ENCODE results near the gene TMC5.

Gene TMC5

DNA sequence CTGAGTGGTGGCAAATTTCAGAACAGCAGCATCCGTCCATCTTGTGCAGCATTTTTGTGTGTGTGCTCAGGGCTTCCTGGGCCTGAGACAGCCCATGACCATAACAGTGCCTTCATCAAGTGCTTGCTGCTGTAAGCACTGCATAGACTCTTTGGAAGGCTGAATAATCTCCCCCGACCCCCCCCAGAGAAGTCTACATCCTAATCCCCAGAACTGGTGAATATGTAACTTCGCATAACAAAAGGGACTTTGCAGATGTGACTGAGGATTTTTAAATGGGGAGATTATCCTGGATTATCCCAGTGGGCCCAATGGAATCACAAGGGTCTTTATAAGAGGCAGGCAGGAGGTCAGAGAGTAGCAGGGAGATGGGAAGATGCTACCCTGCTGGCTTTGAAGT, 50.6 kb downstream of the TMC5 start:
- H3K9me3 ChIP-seq (ENCODE audit: severe bottlenecking): no peaks in the 10 kb centered on the region
- TF ChIP-seq, protein P1, sequence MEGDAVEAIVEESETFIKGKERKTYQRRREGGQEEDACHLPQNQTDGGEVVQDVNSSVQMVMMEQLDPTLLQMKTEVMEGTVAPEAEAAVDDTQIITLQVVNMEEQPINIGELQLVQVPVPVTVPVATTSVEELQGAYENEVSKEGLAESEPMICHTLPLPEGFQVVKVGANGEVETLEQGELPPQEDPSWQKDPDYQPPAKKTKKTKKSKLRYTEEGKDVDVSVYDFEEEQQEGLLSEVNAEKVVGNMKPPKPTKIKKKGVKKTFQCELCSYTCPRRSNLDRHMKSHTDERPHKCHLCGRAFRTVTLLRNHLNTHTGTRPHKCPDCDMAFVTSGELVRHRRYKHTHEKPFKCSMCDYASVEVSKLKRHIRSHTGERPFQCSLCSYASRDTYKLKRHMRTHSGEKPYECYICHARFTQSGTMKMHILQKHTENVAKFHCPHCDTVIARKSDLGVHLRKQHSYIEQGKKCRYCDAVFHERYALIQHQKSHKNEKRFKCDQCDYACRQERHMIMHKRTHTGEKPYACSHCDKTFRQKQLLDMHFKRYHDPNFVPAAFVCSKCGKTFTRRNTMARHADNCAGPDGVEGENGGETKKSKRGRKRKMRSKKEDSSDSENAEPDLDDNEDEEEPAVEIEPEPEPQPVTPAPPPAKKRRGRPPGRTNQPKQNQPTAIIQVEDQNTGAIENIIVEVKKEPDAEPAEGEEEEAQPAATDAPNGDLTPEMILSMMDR (IDR thresholded peaks at IDR 0.05; ENCODE audit: poor library complexity, severe bottlenecking): no peak
- ATAC-seq (ENCODE audit: low read depth) (no peak), DNase-seq (ENCODE audit: low spot score) (no peak)
- H3K4me3 ChIP-seq (ENCODE audit: severe bottlenecking): no peak overlapping the region
- no peaks in the 10 kb centered on the region for H3K4me1 ChIP-seq (ENCODE audit: insufficient read depth, poor library complexity, severe bottlenecking)
- no peaks in the 10 kb centered on the region for H3K36me3 ChIP-seq (ENCODE audit: low read depth)
- H3K27ac ChIP-seq (ENCODE audit: poor library complexity, severe bottlenecking): no peak overlapping the region
- H3K27me3 ChIP-seq (ENCODE audit: insufficient read depth, poor library complexity, severe bottlenecking): no peaks in the 10 kb centered on the region

- ATAC-seq (ENCODE audit: low read depth): no peak
- H3K27me3 ChIP-seq (ENCODE audit: insufficient read depth, poor library complexity, severe bottlenecking): no peaks in the 10 kb centered on the region
- H3K9me3 ChIP-seq (ENCODE audit: severe bottlenecking): no peaks in the 10 kb centered on the region
- no peak for DNase-seq (ENCODE audit: low spot score)
- TF ChIP-seq, protein P1 (IDR thresholded peaks at IDR 0.05; ENCODE audit: poor library complexity, severe bottlenecking): no peak
- no peak overlapping the region for H3K27ac ChIP-seq (ENCODE audit: poor library complexity, severe bottlenecking)
- no peaks in the 10 kb centered on the region for H3K4me1 ChIP-seq (ENCODE audit: insufficient read depth, poor library complexity, severe bottlenecking)
- H3K36me3 ChIP-seq (ENCODE audit: low read depth): no peaks in the 10 kb centered on the region
- H3K4me3 ChIP-seq (ENCODE audit: severe bottlenecking): no peak overlapping the region
Observed at GRCh38 chr16:19472482-19472881, 54.8 kb downstream of the TMC5 start.

GRCh38 chr16:19474617-19475016, 56.9 kb downstream of the TMC5 start:
- DNase-seq (ENCODE audit: low spot score) (no peak), ATAC-seq (ENCODE audit: low read depth) (no peak)
- no peak overlapping the region for H3K27ac ChIP-seq (ENCODE audit: poor library complexity, severe bottlenecking)
- TF ChIP-seq, protein P1 (IDR thresholded peaks at IDR 0.05; ENCODE audit: poor library complexity, severe bottlenecking): no peak
- no peaks in the 10 kb centered on the region for H3K4me1 ChIP-seq (ENCODE audit: insufficient read depth, poor library complexity, severe bottlenecking)
- no peaks in the 10 kb centered on the region for H3K36me3 ChIP-seq (ENCODE audit: low read depth)
- H3K9me3 ChIP-seq (ENCODE audit: severe bottlenecking): no peaks in the 10 kb centered on the region
- H3K4me3 ChIP-seq (ENCODE audit: severe bottlenecking): no peak overlapping the region
- no peaks in the 10 kb centered on the region for H3K27me3 ChIP-seq (ENCODE audit: insufficient read depth, poor library complexity, severe bottlenecking)

GRCh38 chr16:19478505-19478904, 60.8 kb downstream of the TMC5 start:
- ATAC-seq (ENCODE audit: low read depth): no peak

GRCh38 chr16:19479302-19479721, 61.6 kb downstream of the TMC5 start:
- Histone ChIP-seq H3K36me3 (ENCODE audit: low read depth) (0 out of 2 replicates have a peak, but pooled peaks cover 3% of the 10 kb centered on the region), H3K4me1 (ENCODE audit: insufficient read depth, poor library complexity, severe bottlenecking) (no peaks in the 10 kb centered on the region), H3K9me3 (ENCODE audit: severe bottlenecking) (no peaks in the 10 kb centered on the region), H3K4me3 (ENCODE audit: severe bottlenecking) (no peak overlapping the region), H3K27ac (ENCODE audit: poor library complexity, severe bottlenecking) (no peak overlapping the region), H3K27me3 (ENCODE audit: insufficient read depth, poor library complexity, severe bottlenecking) (no peaks in the 10 kb centered on the region)
- ATAC-seq (ENCODE audit: low read depth) (no peak), DNase-seq (ENCODE audit: low spot score) (no peak)
- TF ChIP-seq, protein P1 (IDR thresholded peaks at IDR 0.05; ENCODE audit: poor library complexity, severe bottlenecking): no peak

More at GRCh38 chr16:19478505-19478904, 60.8 kb downstream of the TMC5 start:
- TF ChIP-seq, protein P1 (IDR thresholded peaks at IDR 0.05; ENCODE audit: poor library complexity, severe bottlenecking): no peak
- no peak for DNase-seq (ENCODE audit: low spot score)
- Histone ChIP-seq H3K36me3 (ENCODE audit: low read depth) (0 out of 2 replicates have a peak, but pooled peaks cover 3% of the 10 kb centered on the region), H3K27me3 (ENCODE audit: insufficient read depth, poor library complexity, severe bottlenecking) (no peaks in the 10 kb centered on the region), H3K9me3 (ENCODE audit: severe bottlenecking) (no peaks in the 10 kb centered on the region), H3K4me3 (ENCODE audit: severe bottlenecking) (no peak overlapping the region), H3K4me1 (ENCODE audit: insufficient read depth, poor library complexity, severe bottlenecking) (no peaks in the 10 kb centered on the region), H3K27ac (ENCODE audit: poor library complexity, severe bottlenecking) (no peak overlapping the region)

Measured in RWPE2 (cell line).